HG03066 (cell line): ENCODE results near the gene DISC1.
"Not testable (repeated sequence)": the region's sequence is repeated elsewhere in the genome, so short reads cannot be mapped to it uniquely, and the experiment has no call there.

Source experiments
- ATAC-seq: cut with Tn5 transposase; IDR thresholded peaks from one replicate; pipeline ENCODE4 v1.9.1; 2021; ENCODE audit warnings: low read depth; ENCODE audit not compliant: unreplicated experiment

The DISC1 gene

GRCh38 chr1:231761252-231761651, 134.7 kb downstream of the DISC1 start:
- ATAC-seq, result no peak

DNA sequence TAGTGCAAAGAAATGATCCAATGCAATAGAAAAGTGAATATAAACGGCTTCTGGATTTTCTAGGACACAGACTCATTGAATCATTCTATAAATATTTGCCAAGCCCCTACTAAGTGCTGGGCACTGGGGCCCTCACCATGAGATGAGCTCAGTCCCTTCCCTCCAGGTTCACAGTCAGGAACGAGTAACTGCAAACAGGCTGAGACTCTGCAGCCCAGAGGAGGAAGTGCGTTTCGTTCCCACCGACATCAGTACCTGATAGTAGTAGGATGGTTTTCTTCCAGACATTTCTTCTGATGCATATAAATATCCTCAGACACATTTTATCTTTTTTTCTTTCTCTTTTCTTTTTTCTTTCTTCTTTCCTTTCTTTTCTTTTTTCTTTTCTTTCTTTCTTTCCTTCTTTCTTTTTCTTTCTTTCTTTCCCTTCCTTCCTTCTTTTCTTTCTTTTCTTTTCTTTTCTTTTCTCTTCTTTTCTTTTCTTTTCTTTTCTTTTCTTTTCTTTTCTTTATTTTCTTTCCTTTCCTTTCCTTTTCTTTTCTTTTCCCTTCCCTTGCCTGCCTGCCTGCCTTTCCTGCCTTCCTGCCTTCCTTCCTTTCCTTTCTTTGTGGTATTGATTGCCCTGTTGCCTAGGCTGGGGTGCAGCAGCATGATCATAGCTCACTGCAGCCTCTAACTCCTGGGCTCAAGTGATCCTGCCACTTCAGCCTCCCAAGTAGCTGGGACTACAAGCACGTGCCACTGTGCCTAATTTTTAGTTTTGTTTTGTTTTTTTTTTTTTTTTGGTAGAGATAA, 135.4 kb downstream of the DISC1 start:
- no peak for ATAC-seq

- ATAC-seq, result no peak
Observed at GRCh38 chr1:231763456-231763855, 136.9 kb downstream of the DISC1 start.

DNA sequence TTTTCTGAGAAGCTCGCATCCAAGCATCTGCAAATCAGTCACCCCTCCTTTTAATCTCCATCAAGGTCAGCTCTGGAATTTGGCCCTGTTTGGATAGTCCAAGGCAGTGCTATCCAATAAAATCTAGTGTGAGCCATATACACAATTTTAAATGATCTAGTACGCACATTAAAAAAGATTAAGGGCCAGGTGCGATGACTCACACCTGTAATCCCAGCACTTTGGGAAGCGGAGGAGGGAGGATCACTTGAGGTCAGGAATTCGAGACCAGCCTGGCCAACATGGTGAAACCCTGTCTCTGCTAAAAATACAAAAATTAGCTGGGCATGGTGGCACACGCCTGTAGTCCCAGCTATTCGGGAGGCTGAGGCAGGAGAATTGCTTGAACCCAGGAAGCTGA, 139.2 kb downstream of the DISC1 start:
- not testable (repeated sequence) for ATAC-seq

DNA sequence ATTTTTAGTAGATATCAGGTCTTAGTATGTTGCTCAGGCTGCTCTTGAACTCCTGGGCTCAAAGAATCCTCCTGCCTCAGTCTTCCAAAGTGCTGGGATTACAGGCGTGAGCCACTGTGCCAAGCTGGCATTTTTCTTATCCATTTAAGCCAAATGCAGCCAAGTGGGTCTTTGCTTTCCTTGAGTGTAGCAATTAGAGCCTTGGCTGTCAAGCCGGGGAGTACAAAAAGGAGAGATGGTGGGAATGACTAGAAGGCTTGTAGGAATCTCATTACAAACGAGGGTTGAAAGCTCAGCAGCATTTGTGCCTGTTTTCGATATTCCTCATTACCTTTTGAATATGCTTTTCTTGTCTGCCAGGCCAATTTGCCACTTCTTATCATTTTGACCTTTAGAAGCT, 140.9 kb downstream of the DISC1 start:
- ATAC-seq, result no peak

GRCh38 chr1:231768416-231768815, 141.8 kb downstream of the DISC1 start:
- ATAC-seq, result no peak

DNA sequence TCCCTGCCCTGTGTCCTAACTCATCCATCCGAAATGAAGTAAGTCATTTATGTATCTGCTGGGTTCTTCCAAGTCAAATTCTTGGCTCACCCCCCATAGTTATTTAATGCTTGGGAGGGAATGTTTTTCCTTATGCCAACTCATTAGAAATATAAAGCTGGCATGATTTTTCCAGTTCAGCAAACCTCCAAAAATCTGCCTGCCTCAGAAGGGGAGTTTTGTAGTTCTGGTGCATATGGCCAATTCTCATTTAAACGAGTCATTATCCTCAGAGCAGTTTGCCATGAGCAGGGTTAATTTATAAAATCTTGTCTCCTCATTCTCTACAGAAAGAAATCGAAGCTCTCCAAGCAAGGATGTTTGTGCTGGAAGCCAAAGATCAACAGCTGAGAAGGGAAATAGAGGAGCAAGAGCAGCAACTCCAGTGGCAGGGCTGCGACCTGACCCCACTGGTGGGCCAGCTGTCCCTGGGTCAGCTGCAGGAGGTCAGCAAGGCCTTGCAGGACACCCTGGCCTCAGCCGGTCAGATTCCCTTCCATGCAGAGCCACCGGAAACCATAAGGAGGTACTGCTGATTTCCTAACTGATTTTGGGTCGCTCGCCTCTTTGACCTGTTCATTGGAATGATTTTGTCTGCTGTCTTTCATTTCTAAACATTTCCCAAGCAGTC, 144.1 kb downstream of the DISC1 start:
- no peak for ATAC-seq

GRCh38 chr1:231774719-231775335, 148.2 kb downstream of the DISC1 start:
- no peak for ATAC-seq

- ATAC-seq, result no peak
Observed at GRCh38 chr1:231776010-231776756, 149.6 kb downstream of the DISC1 start.

GRCh38 chr1:231776757-231777062, 150.1 kb downstream of the DISC1 start:
- ATAC-seq, result no peak

- no peak for ATAC-seq
Observed at GRCh38 chr1:231778009-231778719, 151.6 kb downstream of the DISC1 start.

GRCh38 chr1:231779081-231779480, 152.5 kb downstream of the DISC1 start:
- ATAC-seq, result no peak

DNA sequence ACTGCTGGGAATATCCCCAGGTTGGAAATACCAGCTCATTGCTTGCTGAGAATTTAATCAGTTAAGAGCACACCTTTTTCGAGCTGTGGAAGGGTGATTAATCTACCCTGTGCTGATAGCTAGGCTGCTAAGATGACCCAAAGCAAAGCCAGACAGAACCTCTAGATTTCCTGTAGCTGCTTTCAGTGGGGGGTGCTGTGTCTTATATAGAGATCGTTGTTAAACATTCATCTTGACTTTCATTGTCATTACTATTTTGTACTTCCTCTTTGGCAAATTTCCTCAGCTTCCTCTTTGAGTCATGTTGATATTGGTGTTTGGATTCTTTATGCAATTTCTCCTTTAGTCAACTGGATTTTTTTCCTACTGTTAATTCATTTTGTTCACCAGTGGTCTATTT, 155.3 kb downstream of the DISC1 start:
- no peak for ATAC-seq

DNA sequence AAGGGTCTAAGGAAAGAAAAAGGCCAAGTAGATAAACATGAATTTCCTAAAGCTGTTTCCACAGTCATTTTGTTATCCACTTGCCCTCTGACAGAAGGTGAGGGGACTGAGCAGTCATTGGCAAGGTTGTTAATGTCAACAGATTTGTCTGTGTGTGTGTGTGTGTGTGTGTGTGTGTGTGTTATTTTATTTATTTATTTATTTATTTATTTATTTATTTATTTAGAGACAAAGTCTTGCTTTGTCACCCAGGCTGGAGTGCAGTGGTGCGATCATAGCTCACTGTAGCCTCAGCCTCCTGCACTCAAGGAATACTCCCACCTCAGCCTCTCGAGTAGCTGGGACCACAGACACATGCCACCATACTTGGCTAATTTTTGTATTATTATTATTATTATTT, 158.5 kb downstream of the DISC1 start:
- ATAC-seq, result not testable (repeated sequence)

DNA sequence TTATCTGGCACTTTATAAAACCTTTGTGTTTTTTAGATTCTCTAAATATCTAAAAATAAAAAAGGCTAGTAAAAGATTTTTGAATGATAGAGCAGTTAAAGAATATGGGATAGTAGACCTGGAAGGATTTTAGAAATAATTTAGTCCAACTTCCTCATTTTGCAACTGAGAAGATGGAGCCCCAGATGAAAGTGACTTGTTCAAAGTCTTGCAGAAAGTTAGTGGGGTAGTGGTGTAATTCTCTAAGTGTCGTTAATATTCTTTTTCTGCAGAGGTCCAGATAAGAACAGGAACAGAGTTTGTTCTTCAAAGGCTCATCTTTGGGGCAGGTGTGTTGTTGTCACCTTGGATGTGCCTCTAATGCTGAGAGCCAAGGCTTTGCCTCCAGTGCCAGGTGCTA, 159.5 kb downstream of the DISC1 start:
- no peak for ATAC-seq

- no peak for ATAC-seq
Observed at GRCh38 chr1:231792634-231793033, 166.0 kb downstream of the DISC1 start.

GRCh38 chr1:231793893-231794292, 167.3 kb downstream of the DISC1 start:
- ATAC-seq, result no peak

- ATAC-seq, result no peak
Observed at GRCh38 chr1:231796141-231796540, 169.6 kb downstream of the DISC1 start.

- ATAC-seq, result no peak
Observed at GRCh38 chr1:231799363-231799986, 172.9 kb downstream of the DISC1 start.

- ATAC-seq, result no peak
Observed at GRCh38 chr1:231800108-231800507, 173.5 kb downstream of the DISC1 start.
